Activated CD4-positive, alpha-beta T cell treated with anti-CD3 and anti-CD28 coated beads for 36 hours (primary cell): Measurements from ENCODE around the gene TH. TPM values are rescaled to one million over a fixed set of nuclear protein-coding genes. Genes with fewer than 3 reads are reported as not detected.

Experiments
- ATAC-seq: fragments of 200-7000 bp; cut with Tn5 transposase; one replicate; pipeline ENCODE4 v1.10.0; 2021; ENCODE audit warnings: mild to moderate bottlenecking, moderate library complexity
- CTCF ChIA-PET: fragments of 350-600 bp; sonication (Branson Sonifier 250); formaldehyde crosslinking; loops from one replicate; lab custom pipeline; 2021; ENCODE audit warnings: antibody characterized with exemption; lab: Charles Lee
- POLR2A ChIA-PET: fragments of 350-600 bp; sonication (Branson Sonifier 250); formaldehyde crosslinking; loops from one replicate; lab custom pipeline; 2021; ENCODE audit warnings: antibody characterized with exemption, inconsistent platforms; lab: Charles Lee
- DNase-seq: peaks from one replicate; pipeline ENCODE4 v3.0.0-alpha.2; 2020
- H3K27ac Mint-ChIP-seq: one replicate; pipeline ENCODE4 v1.8.0; 2021; ENCODE audit warnings: mixed read lengths
- H3K27me3 Mint-ChIP-seq: one replicate; pipeline ENCODE4 v1.8.0; 2021; ENCODE audit warnings: mixed read lengths
- H3K36me3 Mint-ChIP-seq: one replicate; pipeline ENCODE4 v1.8.0; 2021; ENCODE audit warnings: low read depth, mixed read lengths
- H3K4me1 Mint-ChIP-seq: one replicate; pipeline ENCODE4 v1.8.0; 2021; ENCODE audit warnings: mixed read lengths
- H3K4me3 Mint-ChIP-seq: one replicate; pipeline ENCODE4 v1.8.0; 2021; ENCODE audit warnings: mild to moderate bottlenecking, moderate library complexity, mixed read lengths
- H3K9me3 Mint-ChIP-seq: one replicate; pipeline ENCODE4 v1.8.0; 2021; ENCODE audit warnings: low read depth, mixed read lengths
- intact Hi-C, 2 experiments: fragments of 100-400 bp; cut with DNase I in 1 of 2; cut with micrococcal nuclease in 1 of 2; formaldehyde crosslinking; loops; one replicate each; pipeline versions ENCODE4 v1.14.2 to v1.15.1; 2022 to 2024; cut with DNase I, micrococcal nuclease
- microRNA-seq: library from miRNA; unstranded; fragments of <30 nt; microRNA quantifications from one replicate; pipeline ENCODE4 v1.2.0, GENCODE V29; 2021; ENCODE audit warnings: borderline replicate concordance
- total RNA-seq, 2 experiments: library from RNA; stranded (reverse); gene quantifications; one replicate each; pipeline ENCODE4 v1.2.3, GENCODE V29; 2021

Gene TH
- total RNA-seq, 2 experiments from 2014 or later: not detected

DNA sequence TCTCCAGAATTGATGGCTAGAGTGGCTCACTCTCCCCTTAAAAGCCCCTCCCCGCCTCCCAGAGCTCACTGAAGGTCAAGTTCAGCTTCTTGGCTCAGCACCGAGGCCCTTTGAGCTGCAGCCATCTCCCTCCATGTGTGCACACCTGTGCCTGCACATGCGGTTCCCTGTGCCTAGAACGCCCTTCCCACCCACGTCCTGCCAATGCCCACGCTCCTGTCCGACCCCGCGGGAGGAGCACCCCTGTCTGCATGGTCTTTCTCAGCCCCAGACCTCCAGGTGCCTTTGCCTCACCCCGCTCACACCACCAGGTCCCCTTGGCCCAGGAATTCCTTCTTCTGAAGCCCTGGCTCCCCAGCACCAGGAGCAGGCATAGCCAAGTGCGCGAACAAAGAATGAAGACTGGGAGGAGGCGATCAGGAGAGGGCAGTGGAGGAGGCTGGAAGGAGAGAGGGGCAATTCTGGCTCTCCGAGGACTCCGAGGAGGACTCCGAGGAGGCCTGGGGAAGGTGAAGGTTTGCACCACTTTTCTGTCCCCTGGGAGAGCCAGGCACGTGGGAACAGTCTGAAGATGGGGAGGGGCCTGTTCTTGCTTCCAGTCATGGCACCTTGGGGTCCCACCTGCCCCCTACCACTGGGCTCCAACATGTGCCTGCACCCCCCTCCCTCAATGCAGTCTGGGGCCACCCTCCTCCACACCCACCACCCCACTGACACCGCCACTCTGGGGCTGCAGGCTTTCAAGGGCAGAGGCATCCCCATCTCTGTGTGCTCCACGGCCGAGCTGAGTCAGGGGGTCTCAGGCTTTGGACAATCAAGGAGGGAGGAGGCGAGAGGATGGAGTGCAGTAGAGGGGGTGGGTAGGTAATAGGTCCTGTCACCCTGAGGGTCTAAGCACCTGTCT is 50.1 kb downstream of the TH start:
- peaks cover 14% of the 10 kb centered on the region for H3K27me3 Mint-ChIP-seq
- H3K4me1 Mint-ChIP-seq: no peaks in the 10 kb centered on the region
- H3K4me3 Mint-ChIP-seq: no peak overlapping the region
- H3K9me3 Mint-ChIP-seq: no peaks in the 10 kb centered on the region
- H3K27ac Mint-ChIP-seq: no peak overlapping the region
- no peaks in the 10 kb centered on the region for H3K36me3 Mint-ChIP-seq
- no peak for DNase-seq
- ChIA-PET POLR2A (no interaction called here), CTCF (interaction anchor here (1.0 kb wide), 1 partner anchor 30 kb away, joined by 3 read pairs; no protein-coding TSS in a partner anchor)
- intact Hi-C loops: no loop called here
- ATAC-seq: no peak

GRCh38 chr11:2120359-2121100 is 51.1 kb downstream of the TH start:
- intact Hi-C loops: no loop called here
- ChIA-PET CTCF (interaction anchor here (1.0 kb wide), 1 partner anchor 31 kb away, joined by 3 read pairs; no protein-coding TSS in a partner anchor), POLR2A (no interaction called here)
- H3K9me3 Mint-ChIP-seq: no peaks in the 10 kb centered on the region
- H3K27me3 Mint-ChIP-seq: peaks cover 17% of the 10 kb centered on the region
- no peaks in the 10 kb centered on the region for H3K4me1 Mint-ChIP-seq
- no peak overlapping the region for H3K27ac Mint-ChIP-seq
- no peaks in the 10 kb centered on the region for H3K36me3 Mint-ChIP-seq
- DNase-seq: no peak
- no peak overlapping the region for H3K4me3 Mint-ChIP-seq
- no peak for ATAC-seq

DNA sequence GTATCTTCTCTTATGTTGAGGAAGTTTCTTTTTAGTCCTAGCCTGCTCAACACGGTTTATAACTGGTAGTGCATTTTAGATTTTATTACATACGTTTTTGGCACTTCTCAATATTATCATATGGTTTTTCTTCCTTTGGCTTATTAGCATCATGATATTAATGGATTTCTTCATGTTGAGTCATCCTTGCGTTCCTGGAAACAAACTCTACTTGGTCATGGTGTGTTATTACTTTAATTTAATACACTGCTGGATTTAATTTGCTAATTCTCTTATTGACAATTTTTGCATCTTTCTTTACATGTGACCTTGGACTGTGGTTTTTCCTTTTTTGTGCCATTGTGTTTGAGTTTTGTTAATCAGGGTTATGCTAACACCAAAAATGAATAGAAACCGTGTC is 52.9 kb downstream of the TH start:
- intact Hi-C loops: no loop called here
- H3K4me1 Mint-ChIP-seq: no peaks in the 10 kb centered on the region
- no peaks in the 10 kb centered on the region for H3K9me3 Mint-ChIP-seq
- H3K36me3 Mint-ChIP-seq: no peaks in the 10 kb centered on the region
- no peak for ATAC-seq
- peaks cover 13% of the 10 kb centered on the region for H3K27me3 Mint-ChIP-seq
- DNase-seq: no peak
- no peak overlapping the region for H3K4me3 Mint-ChIP-seq
- ChIA-PET CTCF (no interaction called here), POLR2A (no interaction called here)
- no peak overlapping the region for H3K27ac Mint-ChIP-seq

DNA sequence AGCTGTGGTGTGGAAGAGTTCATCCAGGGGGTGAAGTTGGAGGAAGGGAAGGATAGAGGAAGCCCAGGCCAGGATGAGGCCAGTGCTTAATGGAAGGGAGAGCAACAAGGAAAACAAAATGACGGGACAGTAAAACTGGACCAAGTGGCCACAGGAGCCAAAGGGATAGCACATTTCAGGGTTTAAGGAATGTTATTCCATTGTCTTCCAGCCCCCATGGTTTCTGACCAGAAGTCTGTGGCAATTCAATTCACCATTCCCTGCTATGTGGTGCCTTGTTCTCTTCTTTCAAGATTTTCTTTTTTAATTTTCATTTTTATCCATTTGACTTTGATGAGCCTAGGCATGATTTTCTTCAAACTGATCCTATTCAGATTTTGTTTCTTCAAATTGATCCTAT is 54.9 kb downstream of the TH start:
- no peaks in the 10 kb centered on the region for H3K9me3 Mint-ChIP-seq
- ATAC-seq (no peak), DNase-seq (no peak)
- ChIA-PET CTCF (interaction anchor here (0.6 kb wide), 1 partner anchor 33 kb away, joined by 3 read pairs; no protein-coding TSS in a partner anchor), POLR2A (no interaction called here)
- H3K4me1 Mint-ChIP-seq: no peaks in the 10 kb centered on the region
- peaks cover 11% of the 10 kb centered on the region for H3K27me3 Mint-ChIP-seq
- no peak overlapping the region for H3K27ac Mint-ChIP-seq
- intact Hi-C loops: no loop called here
- H3K4me3 Mint-ChIP-seq: no peak overlapping the region
- no peaks in the 10 kb centered on the region for H3K36me3 Mint-ChIP-seq

DNA sequence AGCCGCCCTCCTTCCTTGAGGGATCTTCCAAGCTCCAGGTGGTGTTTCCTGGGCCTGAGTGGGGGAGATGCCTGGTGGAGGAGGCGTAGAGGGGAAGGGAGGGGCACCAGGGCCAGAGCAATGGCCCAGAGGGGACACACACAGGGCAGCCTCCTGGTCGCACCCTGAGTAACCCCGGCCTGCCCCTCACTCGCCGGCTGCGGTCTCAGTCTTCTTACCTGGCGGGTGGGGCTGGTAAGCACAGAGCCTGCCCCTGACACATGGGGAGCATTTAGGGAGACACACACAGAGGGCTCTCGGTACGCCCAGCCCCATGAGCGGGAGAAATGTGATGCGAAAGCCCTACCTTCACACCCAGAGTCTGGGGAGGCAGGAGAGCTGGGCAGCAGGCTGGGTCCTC is 56.3 kb downstream of the TH start:
- Mint-ChIP-seq H3K27ac (no peak overlapping the region), H3K9me3 (no peaks in the 10 kb centered on the region), H3K4me1 (no peaks in the 10 kb centered on the region), H3K27me3 (peaks cover 11% of the 10 kb centered on the region), H3K4me3 (no peak overlapping the region), H3K36me3 (no peaks in the 10 kb centered on the region)
- intact Hi-C loops: no loop called here
- ATAC-seq (no peak), DNase-seq (no peak)
- ChIA-PET POLR2A (no interaction called here), CTCF (no interaction called here)

- POLR2A ChIA-PET: interaction anchor here (0.6 kb wide), 1 partner anchor 1152 kb away, joined by 3 read pairs; no protein-coding TSS in a partner anchor
- intact Hi-C loops: no loop called here
- no peak overlapping the region for H3K4me3 Mint-ChIP-seq
- CTCF ChIA-PET: interaction anchor here (1.0 to 1.4 kb wide), 2 partner anchors 37 to 39 kb away, joined by 3 to 4 read pairs; no protein-coding TSS in a partner anchor
- no peak overlapping the region for H3K27ac Mint-ChIP-seq
- no peaks in the 10 kb centered on the region for H3K36me3 Mint-ChIP-seq
- H3K4me1 Mint-ChIP-seq: no peaks in the 10 kb centered on the region
- H3K9me3 Mint-ChIP-seq: no peaks in the 10 kb centered on the region
- ATAC-seq: no peak
- DNase-seq: no peak
- H3K27me3 Mint-ChIP-seq: peaks cover 6% of the 10 kb centered on the region
These were observed 57.0 kb downstream of the TH start for GRCh38 chr11:2114430-2115241.

Small RNA genes lying within 50 kb of the gene (microRNA-seq; reads per million reads assigned to microRNA genes)
- not detected for gene MIR4686
- gene MIR483: 28.9 reads per million, percentile 49 among the genes with 10 or more reads in this experiment

Other genes with a start within 250 kb of the TH start
- 100 to 1,000 TPM; 106 to 137 TPM for gene MRPL23, start 224.5 kb downstream of the TH start, total RNA-seq
- gene H19, start 174.0 kb downstream of the TH start, total RNA-seq: not detected
- 1 to 10 TPM; 8.6 to 9.2 TPM for gene IGF2, start 32.4 kb downstream of the TH start, total RNA-seq
- not detected for gene INS, start 10.6 kb downstream of the TH start, total RNA-seq
- 1 to 10 TPM; 2.0 to 2.7 TPM for gene ASCL2, start 98.8 kb upstream of the TH start, total RNA-seq
- 1 to 10 TPM; 6.7 to 8.3 TPM for gene C11orf21, start 130.1 kb upstream of the TH start, total RNA-seq
- gene TSPAN32, start 130.2 kb upstream of the TH start, total RNA-seq: 1 to 10 TPM; 6.0 to 7.6 TPM
- 100 to 1,000 TPM; 118 to 145 TPM for gene CD81, start 205.5 kb upstream of the TH start, total RNA-seq
- gene TSSC4, start 228.9 kb upstream of the TH start, total RNA-seq: 10 to 100 TPM; 19.8 to 38.4 TPM